GM21576 (cell line): Measurements from ENCODE around the gene KRTAP4-7.
"Not testable (repeated sequence)": the region's sequence is repeated elsewhere in the genome, so short reads cannot be mapped to it uniquely, and the experiment has no call there.

ENCODE experiments used
- ATAC-seq: cut with Tn5 transposase; IDR thresholded peaks from one replicate; pipeline ENCODE4 v1.9.1; 2021; ENCODE audit warnings: mild to moderate bottlenecking, moderate library complexity; ENCODE audit not compliant: unreplicated experiment

The KRTAP4-7 gene

GRCh38 chr17:41107941-41108450 is 24.0 kb downstream of the KRTAP4-7 start:
- no peak for ATAC-seq

- ATAC-seq = not testable (repeated sequence)
Observed at GRCh38 chr17:41108728-41109386, 24.9 kb downstream of the KRTAP4-7 start.

- ATAC-seq = no peak
Observed at GRCh38 chr17:41111151-41111885, 27.4 kb downstream of the KRTAP4-7 start.

- no peak for ATAC-seq
Observed at GRCh38 chr17:41116297-41116696, 32.3 kb downstream of the KRTAP4-7 start.

- not testable (repeated sequence) for ATAC-seq
Observed at GRCh38 chr17:41117846-41118386, 34.0 kb downstream of the KRTAP4-7 start, which contains the start of gene KRTAP4-11. KRTAP4-11 (minus strand) TSS chr17:41118373; CDS start chr17:41118315, 58 bp downstream.

- no peak for ATAC-seq
Observed at GRCh38 chr17:41118721-41119120, 34.8 kb downstream of the KRTAP4-7 start.

GRCh38 chr17:41119696-41120690 is 36.0 kb downstream of the KRTAP4-7 start:
- ATAC-seq = not testable (repeated sequence)

- no peak for ATAC-seq
Observed at GRCh38 chr17:41121742-41122141, 37.8 kb downstream of the KRTAP4-7 start.

GRCh38 chr17:41123292-41123990 is 39.5 kb downstream of the KRTAP4-7 start:
- not testable (repeated sequence) for ATAC-seq

GRCh38 chr17:41123991-41124371 is 40.0 kb downstream of the KRTAP4-7 start, which contains the start of gene KRTAP4-12:
KRTAP4-12 (minus strand) TSS chr17:41124182; CDS start chr17:41124122, 60 bp downstream.
- not testable (repeated sequence) for ATAC-seq

- ATAC-seq = no peak
Observed at GRCh38 chr17:41125064-41125463, 41.1 kb downstream of the KRTAP4-7 start.

- ATAC-seq = no peak
Observed at GRCh38 chr17:41126412-41126811, 42.5 kb downstream of the KRTAP4-7 start.

- no peak for ATAC-seq
Observed at GRCh38 chr17:41127371-41127770, 43.4 kb downstream of the KRTAP4-7 start.

- ATAC-seq = no peak
Observed at GRCh38 chr17:41131979-41132378, 48.0 kb downstream of the KRTAP4-7 start.

- no peak for ATAC-seq
Observed at GRCh38 chr17:41133880-41134735, 50.2 kb downstream of the KRTAP4-7 start.
